GM20000 (cell line): Measurements from ENCODE around the gene LMNB1.

Experiments
- DNase-seq: peaks from one replicate; pipeline ENCODE4 v3.0.0; 2012; ENCODE audit warnings: low spot score
- CTCF ChIP-seq: IDR thresholded peaks from 2 replicates; pipeline ENCODE4 v1.5.1; 2012; ENCODE audit warnings: mild to moderate bottlenecking, control low read depth; ENCODE audit errors: extremely low read depth, missing control alignments

LMNB1 gene

GRCh38 chr5:126866851-126867636 is 90.1 kb downstream of the LMNB1 start:
- DNase-seq = no peak
- no peak for TF ChIP-seq CTCF

GRCh38 chr5:126868338-126869004 is 91.5 kb downstream of the LMNB1 start:
- DNase-seq = no peak
- no peak for TF ChIP-seq CTCF

- TF ChIP-seq CTCF = no peak
- DNase-seq = peak; percentile 50
These were observed 92.1 kb downstream of the LMNB1 start for GRCh38 chr5:126869005-126869451.

GRCh38 chr5:126871441-126871840 is 94.5 kb downstream of the LMNB1 start:
- TF ChIP-seq CTCF = no peak
- DNase-seq = no peak

GRCh38 chr5:126872561-126873354 is 95.8 kb downstream of the LMNB1 start:
- no peak for DNase-seq
- no peak for TF ChIP-seq CTCF

GRCh38 chr5:126875303-126875785 is 98.4 kb downstream of the LMNB1 start:
- TF ChIP-seq CTCF = no peak
- DNase-seq = no peak
